NCI-H1092 (cell line): Measurements from ENCODE around the gene MEF2A.

Source experiments
- DNase-seq: peaks from one replicate; lab custom pipeline; 2025; lab: John Stamatoyannopoulos, UW

MEF2A gene

DNA sequence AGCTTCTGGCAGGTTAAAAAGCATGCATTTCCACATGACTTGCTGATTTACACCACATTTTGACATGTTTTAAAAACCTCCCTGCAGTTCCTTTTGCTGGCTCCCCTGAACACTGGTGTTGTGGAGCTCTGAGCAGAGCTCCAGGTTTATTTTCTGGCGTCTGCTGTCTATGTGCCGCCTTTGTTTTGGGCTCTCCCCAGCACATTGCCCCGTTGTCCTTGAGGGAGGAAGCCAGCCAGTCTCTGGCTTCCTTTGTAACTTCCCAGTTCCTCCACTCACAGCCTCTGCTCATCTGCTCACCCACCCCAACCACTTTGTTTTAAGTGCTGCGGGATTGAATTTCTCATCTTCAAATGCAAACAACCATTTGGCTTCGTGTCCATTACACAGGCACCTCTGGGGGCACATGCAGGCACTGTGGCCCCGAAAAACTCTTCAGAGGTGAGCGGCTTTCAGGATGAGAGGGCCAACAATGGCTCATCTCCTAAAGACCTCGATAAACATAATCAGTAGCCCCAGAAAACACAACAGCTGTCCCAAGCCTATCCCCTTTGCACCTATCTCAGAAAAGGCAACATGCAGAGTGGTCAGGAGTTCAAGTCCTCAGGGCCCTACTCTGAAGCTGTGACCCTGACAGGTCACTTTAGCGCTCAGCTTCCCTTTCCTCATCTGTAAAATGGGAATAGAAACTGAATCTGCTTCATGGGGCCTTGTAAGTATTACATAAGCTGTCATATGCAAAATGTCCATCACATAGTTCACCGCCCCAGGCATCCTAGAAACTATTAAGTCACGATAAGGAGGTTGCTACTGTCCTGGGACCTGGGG is 1.3 kb upstream of the MEF2A start:
- DNase-seq, result peak; percentile 71

DNA sequence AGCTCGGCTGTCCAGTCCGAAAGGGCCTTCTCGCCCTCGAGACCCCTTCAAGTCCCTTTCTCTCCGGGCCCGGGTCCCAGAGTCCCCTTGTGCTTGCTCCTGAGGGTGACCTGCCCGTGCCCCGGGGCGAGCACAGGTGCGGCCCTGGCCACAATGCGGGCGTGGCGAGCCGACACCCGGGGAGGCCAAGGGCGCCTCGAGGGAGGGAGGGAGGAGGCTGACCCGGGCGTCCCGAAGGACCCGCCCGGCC is 810 bp upstream of the MEF2A start:
- no peak for DNase-seq

DNA sequence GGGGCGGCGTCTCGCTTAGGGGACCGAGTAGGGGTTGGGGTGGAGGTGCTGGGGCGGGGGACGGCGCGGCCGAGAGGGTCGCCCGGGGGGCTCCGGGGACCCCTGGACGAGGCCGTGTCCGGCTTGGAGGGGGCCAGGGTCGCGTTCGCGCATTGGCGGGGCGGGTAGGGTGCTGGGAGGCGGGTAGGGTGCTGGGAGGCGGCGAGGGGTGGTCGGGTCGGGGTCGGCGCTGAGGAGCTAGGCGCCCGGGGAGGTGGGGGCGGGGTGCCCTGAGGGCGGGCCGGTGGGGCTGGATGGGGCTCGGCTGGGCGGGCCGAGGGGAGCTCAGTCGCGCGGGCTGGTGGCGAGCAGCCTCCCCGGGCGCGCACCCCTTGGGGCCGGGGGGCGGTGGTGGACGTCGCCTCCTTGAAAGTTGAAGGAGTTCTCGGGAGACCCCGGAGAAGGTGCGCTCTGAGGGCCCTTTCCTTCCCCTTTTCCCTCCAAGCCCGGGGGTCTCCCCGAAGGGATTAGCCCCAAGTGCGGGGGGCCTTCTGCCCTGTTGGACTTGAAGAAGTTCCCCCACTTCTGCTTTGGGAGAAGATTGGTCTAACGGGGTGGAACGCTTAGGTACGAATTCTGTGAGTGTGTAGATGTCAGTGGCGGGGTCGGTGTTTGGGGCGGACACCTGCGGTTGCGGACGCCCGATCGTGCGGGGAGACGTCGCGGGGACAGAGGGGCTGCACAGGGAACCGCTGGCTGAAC is 543 bp downstream of the MEF2A start:
- no peak for DNase-seq

DNA sequence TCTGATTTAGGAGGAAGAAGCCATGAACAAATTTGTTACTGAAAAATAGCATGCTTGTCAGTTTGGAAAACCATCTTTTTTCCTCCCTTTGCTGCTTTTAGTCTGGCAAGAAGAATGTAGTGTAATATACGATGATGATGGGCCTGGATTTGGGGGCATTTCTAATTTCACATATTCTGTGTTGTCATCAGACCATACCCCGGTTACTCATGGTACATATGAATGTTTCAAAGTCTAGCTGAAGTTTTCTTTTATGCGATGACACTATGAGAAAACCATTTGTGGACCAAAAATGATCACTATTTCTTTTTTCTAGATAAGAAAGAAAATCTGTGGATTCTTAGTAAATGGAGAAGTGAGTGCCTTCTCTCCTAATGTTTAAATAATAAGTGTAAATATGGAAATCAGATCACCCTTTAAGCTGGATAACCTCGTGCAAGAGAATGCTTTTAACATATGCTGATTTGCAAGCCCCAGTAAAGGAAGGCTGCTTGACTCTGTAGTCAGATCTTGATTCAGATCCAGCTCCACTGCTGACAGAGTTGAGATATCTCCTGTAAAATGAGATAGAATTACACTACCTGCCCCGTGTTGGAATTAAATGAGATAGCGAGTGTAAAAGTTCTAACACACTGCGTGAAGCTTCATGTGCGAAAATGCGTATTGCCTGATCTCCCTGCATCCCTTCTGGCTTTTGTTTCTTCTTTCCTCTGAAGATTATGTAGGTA is 3.0 kb downstream of the MEF2A start:
- no peak for DNase-seq

DNA sequence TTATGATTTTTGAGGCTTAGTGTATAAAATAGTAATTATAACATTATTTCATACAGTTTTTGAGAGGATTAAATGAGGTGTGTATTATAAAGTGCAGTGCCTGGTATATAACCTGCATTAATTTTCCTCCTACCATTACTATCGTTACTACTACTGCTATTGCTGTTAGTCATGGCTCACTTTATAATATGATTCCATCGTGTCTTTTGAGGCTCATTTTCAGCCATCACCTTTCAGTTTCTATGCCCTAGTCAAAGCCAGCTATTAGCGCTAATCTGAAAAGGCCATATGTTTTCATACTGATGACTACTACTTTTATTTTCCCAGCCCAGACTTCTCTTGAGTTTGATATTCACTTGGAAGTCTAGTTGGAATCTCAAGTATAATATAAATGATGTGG is 5.5 kb downstream of the MEF2A start:
- no peak for DNase-seq

DNA sequence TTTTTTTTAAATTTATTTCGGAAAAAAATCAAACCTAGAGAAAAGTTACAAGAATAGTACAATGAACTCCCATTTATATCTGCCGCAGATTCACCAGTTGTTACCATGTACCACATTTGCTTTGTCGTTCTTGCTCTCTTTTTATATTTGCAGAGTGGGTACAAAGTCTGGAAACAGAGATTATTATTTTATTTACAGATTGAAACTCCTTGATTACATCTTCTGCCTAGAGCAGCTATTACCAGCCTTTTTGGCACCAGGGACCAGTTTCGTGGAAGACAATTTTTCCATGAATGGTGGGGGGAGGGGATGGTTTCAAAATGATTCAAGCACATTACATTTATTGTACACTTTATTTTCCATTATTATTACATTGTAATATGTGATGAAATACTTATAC is 8.3 kb downstream of the MEF2A start:
- no peak for DNase-seq

DNA sequence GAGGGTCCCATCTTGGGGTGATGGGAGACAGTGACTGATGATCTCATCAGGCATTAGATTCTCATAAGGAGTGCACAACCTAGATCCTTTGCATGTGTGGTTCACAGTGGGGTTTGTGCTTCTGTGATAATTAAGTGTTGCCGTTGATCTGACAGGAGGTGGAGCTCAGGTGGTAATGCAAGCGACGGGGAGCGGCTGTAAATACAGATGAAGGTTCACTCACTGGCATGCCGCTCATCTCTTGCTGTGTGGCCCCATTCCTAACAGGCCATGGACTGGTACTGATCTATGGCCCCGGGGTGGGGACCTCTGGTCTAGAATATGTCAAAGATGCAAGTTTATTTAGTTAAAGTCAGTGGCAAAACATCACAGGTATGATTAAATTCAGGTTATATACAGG is 8.7 kb downstream of the MEF2A start:
- DNase-seq, result no peak

DNA sequence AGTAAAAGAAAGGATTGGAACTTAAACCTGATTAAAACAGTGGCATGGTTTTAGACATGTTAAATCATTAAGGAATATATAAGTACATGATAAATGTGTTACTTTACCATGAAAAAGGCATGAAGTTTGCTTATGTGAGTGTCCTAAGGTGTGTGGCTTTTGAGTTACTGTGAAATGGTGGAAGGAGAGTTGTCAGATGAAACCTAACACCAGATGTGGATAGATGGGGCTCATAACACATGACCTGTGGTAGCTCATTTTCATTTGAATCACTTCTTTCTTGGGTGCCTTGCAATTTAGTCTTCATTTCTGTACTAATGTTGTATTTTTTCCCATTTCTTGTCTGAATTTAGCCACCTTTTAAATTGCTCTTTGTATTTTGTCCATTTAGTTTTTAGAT is 13.0 kb downstream of the MEF2A start:
- DNase-seq, result no peak

DNA sequence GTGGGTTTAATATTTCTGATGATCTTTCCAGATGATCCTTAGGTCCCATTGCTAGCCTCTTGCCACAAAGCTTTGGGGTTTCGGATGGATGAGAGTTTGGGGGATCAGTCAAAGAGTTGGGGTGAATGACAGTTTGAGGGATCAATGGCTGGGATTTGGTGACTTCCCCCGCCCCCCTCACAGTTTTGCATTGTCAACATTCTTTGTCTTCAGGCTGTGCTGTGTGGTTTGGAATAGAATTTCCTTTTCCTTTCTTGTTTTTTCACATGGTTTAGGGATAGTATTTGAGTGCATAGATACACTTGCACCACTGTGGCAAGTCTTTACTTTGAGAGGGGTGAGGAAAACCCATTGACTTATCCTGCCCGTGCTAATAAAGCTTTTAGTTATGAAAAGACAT is 14.3 kb downstream of the MEF2A start:
- no peak for DNase-seq

DNA sequence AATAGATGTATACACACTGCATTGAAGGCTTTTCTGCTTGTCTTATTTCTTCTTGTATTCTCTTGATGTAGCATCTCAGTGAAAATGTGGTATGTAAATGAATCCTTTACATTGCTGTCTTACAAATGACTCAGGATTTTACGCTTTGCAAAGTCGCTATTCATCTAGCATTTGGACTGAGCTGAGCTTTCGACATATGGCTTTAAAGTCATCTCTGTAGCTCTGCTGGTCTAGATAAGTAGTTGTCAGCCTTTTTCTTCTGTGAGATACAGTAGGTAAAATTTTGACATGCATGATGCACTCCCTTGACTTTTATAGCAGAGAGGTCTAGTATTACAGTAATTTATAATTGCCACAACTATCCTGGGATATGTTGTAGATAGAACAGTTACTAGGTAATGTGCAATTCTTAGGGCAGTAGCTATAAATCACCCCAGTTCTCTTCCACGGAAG is 16.8 kb downstream of the MEF2A start:
- DNase-seq, result no peak

DNA sequence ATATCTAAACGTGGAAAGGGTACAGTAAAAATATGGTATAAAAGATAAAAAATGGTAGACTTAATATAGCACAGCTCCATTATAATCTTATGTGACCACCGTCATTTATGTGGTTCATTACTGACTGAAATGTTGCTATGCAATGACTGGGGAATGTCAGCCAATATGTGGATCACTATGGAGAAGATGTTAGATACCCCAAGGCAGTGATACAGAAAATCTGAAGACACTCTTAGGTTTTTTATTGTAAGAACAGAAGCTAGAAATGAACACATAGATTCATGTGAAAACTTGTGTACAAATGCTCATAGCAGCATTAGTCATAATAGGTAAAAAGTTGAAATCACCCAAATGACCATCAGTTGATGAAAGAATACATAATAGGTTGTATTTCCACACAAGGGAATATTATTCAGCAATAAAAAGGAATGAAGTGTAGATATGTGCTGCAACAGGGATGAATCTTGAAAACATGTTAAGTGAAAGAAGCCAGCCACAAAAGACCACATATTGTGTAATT is 18.4 kb downstream of the MEF2A start:
- DNase-seq, result no peak

DNA sequence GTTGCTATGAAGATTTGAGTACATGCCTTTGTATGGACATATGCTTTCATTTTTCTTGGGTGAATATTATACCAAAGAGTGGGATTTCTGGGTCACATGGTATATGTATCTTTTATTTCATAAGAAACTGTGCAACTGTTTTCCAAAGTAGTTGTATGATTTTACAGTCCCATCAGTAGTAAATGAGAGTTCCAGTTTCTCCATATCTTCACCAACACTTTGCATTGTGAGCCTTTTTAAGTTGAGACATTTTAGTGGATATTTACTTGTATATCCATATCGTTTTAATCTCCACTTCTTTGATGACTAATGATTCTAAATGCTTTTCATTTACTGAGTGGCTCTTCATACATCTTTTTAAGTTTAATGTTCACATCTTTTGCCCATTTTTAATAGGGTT is 20.3 kb downstream of the MEF2A start:
- DNase-seq, result no peak

DNA sequence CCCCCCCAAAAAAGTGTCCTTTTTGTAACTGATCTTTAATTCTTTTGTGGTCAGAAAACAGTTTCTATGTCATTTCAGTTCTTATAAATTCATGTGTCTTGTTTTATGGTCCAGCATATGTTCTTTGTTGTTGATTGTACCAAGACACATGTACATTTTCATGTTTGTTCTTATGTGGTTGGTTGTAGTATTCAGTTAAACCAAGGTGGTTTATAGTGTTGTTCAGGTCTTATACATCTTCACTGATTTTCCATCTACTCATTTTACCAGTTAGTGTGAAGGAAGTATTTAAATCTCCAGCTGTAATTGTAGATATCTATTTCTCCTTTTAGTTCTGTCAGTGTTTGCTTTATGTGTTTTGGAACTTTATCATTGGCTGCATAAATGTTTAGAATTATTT is 24.0 kb downstream of the MEF2A start:
- no peak for DNase-seq

DNA sequence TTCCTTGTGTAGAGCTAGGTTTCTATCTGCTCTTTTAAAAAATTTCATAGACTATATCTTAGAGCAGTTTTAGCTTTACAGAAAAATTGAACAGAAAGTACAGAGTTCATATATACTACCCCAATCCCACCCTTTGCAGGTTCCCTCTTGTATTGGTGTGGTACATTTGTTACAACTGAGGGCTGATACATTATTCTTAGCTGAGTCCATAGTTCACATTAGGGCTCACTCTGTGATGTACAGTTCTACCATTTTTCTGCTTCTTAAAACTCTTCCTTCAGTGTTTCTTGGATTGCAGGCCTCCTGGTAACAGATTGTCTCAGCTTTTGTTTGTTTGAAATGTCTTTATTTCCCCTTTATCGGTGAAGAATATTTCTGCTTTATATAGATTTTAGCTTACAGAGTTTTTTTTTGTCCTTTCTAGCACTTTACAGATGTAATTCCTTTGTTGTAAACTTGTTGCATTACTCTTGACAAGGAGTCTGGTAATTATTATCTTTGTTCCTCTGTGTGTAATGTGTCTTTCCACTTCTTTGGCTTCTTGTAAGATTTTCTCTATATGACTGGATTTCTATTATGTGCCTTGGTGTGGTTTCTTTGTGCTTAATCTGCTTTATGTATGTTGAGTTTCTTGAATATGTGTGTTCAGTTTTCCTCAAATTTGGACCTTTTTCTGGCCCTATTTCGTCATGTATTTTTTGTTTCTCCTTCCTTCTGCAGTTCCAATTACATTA is 25.3 kb downstream of the MEF2A start:
- DNase-seq, result no peak

DNA sequence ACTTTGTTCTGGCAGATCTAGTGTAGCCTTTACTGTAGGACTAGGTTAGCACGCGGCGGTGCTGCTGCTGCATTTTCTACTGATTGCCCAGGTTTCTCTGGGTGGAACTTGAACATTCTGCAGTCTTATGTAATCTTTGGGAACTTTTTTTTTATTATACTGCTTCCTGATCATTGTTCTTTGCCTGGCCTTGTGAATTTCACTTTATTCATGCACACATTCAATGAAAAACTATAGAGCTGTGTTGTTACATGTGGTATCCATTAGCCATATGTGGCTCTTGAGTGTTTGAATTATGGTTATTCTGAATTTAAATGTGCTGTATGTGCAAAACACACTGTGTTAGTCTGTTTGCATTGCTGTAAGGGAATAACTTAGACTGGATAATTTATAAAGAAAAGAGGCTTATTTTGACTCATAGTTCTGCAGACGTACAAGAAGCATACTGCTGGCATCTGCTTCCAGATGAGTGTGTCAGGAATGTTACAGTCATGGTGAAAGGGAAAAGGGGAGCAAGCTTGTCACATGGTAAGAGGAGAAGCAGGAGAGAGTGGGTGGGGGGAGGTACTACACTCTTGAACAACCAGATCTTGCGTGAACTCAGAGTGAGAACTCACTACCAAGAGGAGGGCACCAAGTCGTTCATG is 26.5 kb downstream of the MEF2A start:
- no peak for DNase-seq

DNA sequence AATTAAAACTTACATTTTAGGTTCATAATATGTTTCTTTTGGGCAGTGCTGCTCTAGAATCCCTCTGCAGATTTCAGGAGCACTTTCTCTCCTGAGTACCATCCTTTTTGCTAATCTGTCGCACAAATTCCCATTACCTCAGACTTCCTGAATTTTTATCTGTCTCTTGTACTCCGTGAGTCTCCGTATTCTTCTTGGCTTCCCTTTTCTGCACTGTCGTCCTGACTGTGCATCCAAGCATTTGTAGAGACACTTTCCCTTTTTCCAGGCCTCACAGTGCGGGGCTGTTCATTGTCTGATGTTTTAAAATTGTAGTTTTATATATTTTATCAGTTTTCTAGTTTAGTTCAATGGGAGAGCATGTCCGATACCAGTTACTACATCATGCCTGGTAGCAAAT is 27.3 kb downstream of the MEF2A start:
- no peak for DNase-seq

DNA sequence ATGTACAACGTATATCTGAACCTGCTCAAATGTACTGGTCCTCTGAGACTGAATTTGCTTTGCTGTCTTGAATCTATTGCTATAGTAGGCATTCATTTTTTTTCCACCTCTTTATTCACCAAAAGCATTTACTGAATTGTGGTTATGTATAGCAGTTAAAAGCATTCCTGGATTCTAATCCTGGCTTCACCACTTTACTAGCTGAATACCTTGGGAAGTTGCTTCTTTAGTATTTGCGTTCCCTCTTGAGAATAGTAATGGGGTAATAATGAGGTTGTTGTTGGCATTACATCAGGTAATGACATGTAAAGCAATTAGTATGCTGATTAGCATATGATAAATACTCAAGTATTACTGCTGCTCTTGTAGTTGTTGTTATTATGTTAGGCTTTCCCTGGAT is 29.1 kb downstream of the MEF2A start:
- DNase-seq, result no peak

DNA sequence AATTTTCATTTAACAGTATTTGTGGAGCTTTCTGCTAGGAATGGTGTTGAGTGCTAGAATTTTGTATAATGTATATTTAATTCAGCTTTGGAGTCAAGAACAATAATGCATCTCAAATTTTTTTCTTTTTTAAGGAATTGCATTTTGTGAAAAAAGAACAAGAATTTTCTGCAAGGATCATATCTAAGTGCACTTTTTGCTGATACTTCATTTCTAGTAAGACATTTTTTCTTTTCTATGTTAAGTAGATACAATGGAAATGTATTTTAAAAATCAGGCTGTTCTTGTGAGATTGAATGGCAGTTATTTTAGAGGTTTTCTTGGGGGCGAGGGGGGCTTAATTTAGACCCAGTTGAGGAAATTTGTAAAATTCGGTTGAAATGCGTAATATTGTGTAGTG is 32.5 kb downstream of the MEF2A start:
- DNase-seq, result no peak

DNA sequence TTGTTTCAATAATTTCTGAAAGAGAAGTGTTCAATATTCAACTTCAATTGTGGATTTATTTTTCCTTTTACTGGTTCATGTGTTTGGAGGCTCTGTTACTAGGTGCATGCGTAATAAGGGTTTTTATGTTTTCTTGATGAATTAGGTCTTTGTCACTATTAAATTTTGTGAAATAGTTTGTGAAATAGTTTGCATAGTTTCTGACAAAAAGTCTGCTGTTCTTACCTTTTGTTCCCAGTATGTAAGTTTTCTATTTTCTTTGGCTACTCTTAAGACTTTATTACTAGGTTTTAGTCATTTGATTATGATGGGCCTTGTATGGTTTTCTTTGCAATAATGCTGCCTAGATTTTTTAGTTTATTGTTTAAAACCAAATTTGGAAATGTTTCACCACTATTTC is 38.0 kb downstream of the MEF2A start:
- DNase-seq, result no peak

DNA sequence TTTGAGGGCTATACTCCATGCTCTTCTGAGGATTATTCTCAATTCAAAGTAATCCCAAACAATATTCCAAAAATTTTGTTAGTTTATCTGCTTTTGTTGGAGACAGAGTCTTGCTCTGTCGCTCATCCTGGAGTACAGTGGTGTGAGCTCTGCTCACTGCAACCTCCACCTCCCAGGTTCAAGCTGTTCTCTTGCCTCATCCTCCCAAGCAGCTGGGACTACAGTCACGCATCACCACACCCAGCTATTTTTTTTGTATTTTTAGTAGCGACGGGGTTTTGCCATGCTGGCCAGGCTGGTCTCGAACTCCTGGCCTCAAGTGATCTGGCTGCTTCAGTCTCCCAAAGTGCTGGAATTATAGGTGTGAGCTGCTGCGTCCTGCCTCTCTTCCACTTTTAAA is 39.1 kb downstream of the MEF2A start:
- DNase-seq, result no peak

DNA sequence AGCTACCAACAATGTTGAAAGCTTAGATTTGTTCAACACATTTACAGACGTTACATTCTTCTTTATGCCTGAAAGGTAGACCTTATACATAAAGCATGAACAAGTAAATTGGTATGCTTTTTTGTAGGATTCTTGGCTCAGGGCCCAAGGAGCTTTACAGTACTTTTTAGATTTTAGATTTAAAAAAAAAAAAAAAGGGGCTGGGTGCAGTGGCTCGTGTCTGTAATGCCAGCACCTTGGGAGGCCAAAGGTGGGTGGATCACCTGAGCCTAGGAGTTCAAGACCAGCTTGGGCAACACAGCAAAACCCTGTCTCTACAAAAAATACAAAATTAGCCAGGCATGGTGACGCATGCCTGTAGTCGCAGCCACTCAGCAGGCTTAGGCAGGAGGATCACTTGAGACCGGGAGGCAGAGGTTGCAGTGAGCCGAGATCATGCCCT is 39.7 kb downstream of the MEF2A start:
- DNase-seq, result no peak

DNA sequence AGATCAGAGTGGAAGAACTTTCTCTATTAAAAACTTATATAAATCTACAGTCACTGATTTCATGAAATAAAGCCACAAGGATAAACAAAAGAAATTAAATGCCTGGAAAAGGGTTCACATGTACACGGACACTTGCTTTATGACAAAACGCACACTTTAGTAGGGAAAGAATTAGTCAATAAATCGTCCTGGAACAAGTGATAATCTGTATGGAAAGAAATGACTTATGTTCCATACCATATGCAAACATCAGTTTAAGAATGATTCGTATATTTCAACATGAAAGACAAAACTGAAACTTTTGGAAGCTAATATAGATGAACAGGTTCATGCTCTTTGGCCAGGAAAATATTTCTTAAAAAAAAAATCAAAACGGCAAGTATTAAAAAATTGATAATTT is 40.2 kb downstream of the MEF2A start:
- DNase-seq, result no peak
